Prostate gland (tissue), 2 donors: ENCODE measurements around the gene SERPINA6.

Experiments
- POLR2A ChIP-seq: fragments of 450-650 bp; IDR thresholded peaks from one replicate; pipeline ENCODE4 v1.6.1; 2016; ENCODE audit warnings: antibody characterized with exemption, mild to moderate bottlenecking
- POLR2AphosphoS5 ChIP-seq: sonication (generic); formaldehyde crosslinking; IDR thresholded peaks from one replicate; pipeline ENCODE4 v1.6.1; 2017; ENCODE audit warnings: antibody characterized with exemption
- TF ChIP-seq, protein P1 (sequence below), 4 experiments: fragments of 200-600 bp in 2 of 4; fragments of 450-650 bp in 2 of 4; sonication (generic) in 2 of 4; IDR thresholded peaks; 1 replicate in 3 of 4; 2 replicates in 1 of 4; pipeline ENCODE4 v1.5.1; 2016 to 2019; ENCODE audit warnings: antibody characterized with exemption in 4 of 4, mild to moderate bottlenecking in 2 of 4, moderate library complexity in 2 of 4

DNA sequence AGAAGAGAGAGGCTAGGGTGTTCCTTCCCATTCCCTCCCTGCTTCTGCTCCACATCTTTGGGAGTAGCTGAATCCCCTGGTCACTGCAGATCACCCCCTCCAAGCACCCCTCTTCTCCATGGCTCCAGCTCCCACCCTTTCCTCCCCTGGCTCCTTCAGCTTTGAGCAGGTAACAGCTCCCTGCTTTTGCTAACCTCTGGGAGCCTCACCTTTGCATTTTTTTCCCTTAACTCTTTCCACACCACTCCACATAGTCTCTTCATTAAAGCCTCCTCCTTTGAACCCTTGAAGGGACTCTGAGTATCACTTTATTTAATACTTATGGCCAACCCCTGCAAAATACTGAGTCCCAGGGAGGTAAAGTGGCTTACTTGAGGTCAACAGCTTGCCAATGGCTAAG is 25.7 kb upstream of the SERPINA6 start:
- TF ChIP-seq POLR2A: no peak
- no peak for TF ChIP-seq POLR2AphosphoS5
- TF ChIP-seq, protein P1, sequence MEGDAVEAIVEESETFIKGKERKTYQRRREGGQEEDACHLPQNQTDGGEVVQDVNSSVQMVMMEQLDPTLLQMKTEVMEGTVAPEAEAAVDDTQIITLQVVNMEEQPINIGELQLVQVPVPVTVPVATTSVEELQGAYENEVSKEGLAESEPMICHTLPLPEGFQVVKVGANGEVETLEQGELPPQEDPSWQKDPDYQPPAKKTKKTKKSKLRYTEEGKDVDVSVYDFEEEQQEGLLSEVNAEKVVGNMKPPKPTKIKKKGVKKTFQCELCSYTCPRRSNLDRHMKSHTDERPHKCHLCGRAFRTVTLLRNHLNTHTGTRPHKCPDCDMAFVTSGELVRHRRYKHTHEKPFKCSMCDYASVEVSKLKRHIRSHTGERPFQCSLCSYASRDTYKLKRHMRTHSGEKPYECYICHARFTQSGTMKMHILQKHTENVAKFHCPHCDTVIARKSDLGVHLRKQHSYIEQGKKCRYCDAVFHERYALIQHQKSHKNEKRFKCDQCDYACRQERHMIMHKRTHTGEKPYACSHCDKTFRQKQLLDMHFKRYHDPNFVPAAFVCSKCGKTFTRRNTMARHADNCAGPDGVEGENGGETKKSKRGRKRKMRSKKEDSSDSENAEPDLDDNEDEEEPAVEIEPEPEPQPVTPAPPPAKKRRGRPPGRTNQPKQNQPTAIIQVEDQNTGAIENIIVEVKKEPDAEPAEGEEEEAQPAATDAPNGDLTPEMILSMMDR (IDR thresholded peaks at IDR 0.05): no peak
